PC-9 (cell line): ENCODE measurements around the gene AOC1. TPM values are rescaled to one million over a fixed set of nuclear protein-coding genes. Genes with fewer than 3 reads are reported as not detected.

ENCODE experiments used
- BruUV-seq: library from RNA; stranded (reverse); fragments of 400-500 nt; replicated peaks from 2 replicates; lab custom pipeline; 2021; lab: Mats Ljungman, UMichigan
- CTCF ChIA-PET: fragments of 300-600 bp; sonication (Branson Sonifier 250); formaldehyde crosslinking; loops from one replicate; lab custom pipeline; 2022; ENCODE audit warnings: antibody characterized with exemption; lab: Charles Lee
- POLR2A ChIA-PET: fragments of 300-600 bp; sonication (Branson Sonifier 250); formaldehyde crosslinking; loops from one replicate; lab custom pipeline; 2022; ENCODE audit warnings: antibody characterized with exemption; ENCODE audit not compliant: unreplicated experiment; lab: Charles Lee
- DNase-seq, 2 experiments: peaks; one replicate each; pipeline versions ENCODE4 v3.0.0 to v3.0.0-alpha.2; 2015 to 2022; ENCODE audit warnings: mixed read lengths in 1 of 2
- H2AFZ ChIP-seq: fragments of 200-600 bp; sonication (generic); 2 replicates; pipeline ENCODE4 v1.8.1; 2017; ENCODE audit warnings: antibody characterized with exemption
- H3F3A ChIP-seq: fragments of 200-600 bp; sonication (generic); 2 replicates; pipeline ENCODE4 v1.8.1; 2017; ENCODE audit warnings: antibody characterized with exemption, mild to moderate bottlenecking, low read depth; ENCODE audit not compliant: insufficient read depth
- H3K27ac ChIP-seq: fragments of 200-600 bp; sonication (generic); 2 replicates; pipeline ENCODE4 v1.6.1; 2016; ENCODE audit warnings: mixed run types
- H3K27me3 ChIP-seq: fragments of 200-600 bp; sonication (generic); 2 replicates; pipeline ENCODE4 v1.6.1; 2016; ENCODE audit warnings: low read depth, mixed run types; ENCODE audit not compliant: insufficient read depth
- H3K36me3 ChIP-seq: fragments of 200-600 bp; sonication (generic); 2 replicates; pipeline ENCODE4 v1.6.1; 2016; ENCODE audit warnings: low read depth, mixed run types
- H3K4me1 ChIP-seq: fragments of 200-600 bp; sonication (generic); replicated peaks from 2 replicates; pipeline ENCODE4 v1.6.1; 2016; ENCODE audit warnings: mixed run types; ENCODE audit not compliant: insufficient read depth
- H3K4me2 ChIP-seq: fragments of 200-600 bp; sonication (generic); 2 replicates; pipeline ENCODE4 v1.6.1; 2017; ENCODE audit warnings: mixed run types
- H3K4me3 ChIP-seq: fragments of 200-600 bp; sonication (generic); 2 replicates; pipeline ENCODE4 v1.6.1; 2016; ENCODE audit warnings: mixed run types
- H3K79me2 ChIP-seq: fragments of 200-600 bp; sonication (generic); 2 replicates; pipeline ENCODE4 v1.6.1; 2017; ENCODE audit warnings: low read depth, mixed run types
- H3K9me2 ChIP-seq: fragments of 200-600 bp; sonication (generic); 2 replicates; pipeline ENCODE4 v1.8.1; 2017; ENCODE audit warnings: mild to moderate bottlenecking; ENCODE audit not compliant: insufficient read depth
- H3K9me3 ChIP-seq: fragments of 200-600 bp; sonication (generic); 2 replicates; pipeline ENCODE4 v1.8.1; 2016; ENCODE audit warnings: low read depth; ENCODE audit not compliant: insufficient read depth
- H4K20me1 ChIP-seq: fragments of 200-600 bp; sonication (generic); 2 replicates; pipeline ENCODE4 v1.8.1; 2017; ENCODE audit not compliant: insufficient read depth
- EZH2 ChIP-seq: fragments of 200-600 bp; sonication (generic); IDR thresholded peaks from 2 replicates; pipeline ENCODE4 v1.8.0; 2017; ENCODE audit warnings: antibody characterized with exemption, low read depth
- intact Hi-C: fragments of 100-400 bp; cut with micrococcal nuclease; formaldehyde crosslinking; loops from one replicate; pipeline ENCODE4 v1.10.0; 2022; ENCODE audit not compliant: unreplicated experiment
- total RNA-seq: library from RNA; stranded (reverse); gene quantifications from 2 replicates; pipeline ENCODE4 v1.2.3, GENCODE V29; 2021
- TF ChIP-seq, protein P1 (sequence below): fragments of 200-600 bp; sonication (generic); conservative IDR thresholded peaks from 2 replicates; pipeline ENCODE4 v1.6.1; 2017; ENCODE audit warnings: mixed run types, antibody characterized with exemption, mild to moderate bottlenecking, moderate library complexity

AOC1 gene
- total RNA-seq, 1 experiment from 2014 or later = 11.4 TPM

DNA sequence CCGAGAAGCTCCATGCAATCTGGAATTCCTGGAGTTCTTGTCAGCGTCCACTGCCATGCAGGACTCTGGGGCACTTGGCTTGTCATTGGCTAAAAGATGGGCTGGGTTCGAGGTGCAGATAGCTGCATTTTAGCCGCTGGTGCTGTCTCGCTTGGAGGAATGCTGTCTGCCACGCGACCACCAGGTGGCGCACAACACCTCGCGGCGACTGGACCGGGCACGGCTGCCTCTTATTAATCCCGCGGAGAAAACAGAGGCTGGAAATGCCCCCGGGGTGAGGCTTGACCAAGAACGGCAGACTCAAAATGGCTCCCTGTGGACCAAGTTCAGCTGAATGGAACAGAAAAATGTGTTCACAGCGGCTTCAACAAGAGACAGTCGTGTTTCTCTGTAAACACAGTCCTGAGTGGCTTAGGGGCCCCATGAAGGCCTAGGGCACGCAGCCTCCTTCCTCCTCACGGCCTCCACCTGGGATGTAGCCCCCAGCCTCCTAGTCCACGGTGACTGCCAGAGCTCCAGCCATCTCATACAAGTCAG lies 46.2 kb downstream of the AOC1 start:
- no peak overlapping the region for H2AFZ ChIP-seq
- 0 out of 2 replicates have a peak, but pooled peaks cover 4% of the 10 kb centered on the region for H3K9me3 ChIP-seq
- no peaks in the 10 kb centered on the region for H4K20me1 ChIP-seq
- H3K9me2 ChIP-seq = no peaks in the 10 kb centered on the region
- H3F3A ChIP-seq = no peaks in the 10 kb centered on the region
- H3K4me1 ChIP-seq = no peaks in the 10 kb centered on the region
- no peak overlapping the region for H3K4me2 ChIP-seq
- DNase-seq = peak in 1 of 2 experiments; percentile 82
- no TSS peak for BruUV-seq
- ChIA-PET POLR2A (no interaction called here), CTCF (interaction anchor here (0.7 to 1.3 kb wide), 6 partner anchors 14 to 120 kb away, joined by 3 to 5 read pairs (median 4); no protein-coding TSS in a partner anchor)
- H3K4me3 ChIP-seq = no peak overlapping the region
- peaks cover 29% of the 10 kb centered on the region for H3K27me3 ChIP-seq
- H3K79me2 ChIP-seq = no peaks in the 10 kb centered on the region
- intact Hi-C loops = loop anchor here (1.0 to 2.0 kb wide), 7 partner anchors 21 to 274 kb away; no protein-coding TSS in a partner anchor
- H3K36me3 ChIP-seq = no peaks in the 10 kb centered on the region
- H3K27ac ChIP-seq = no peak overlapping the region
- TF ChIP-seq, protein P1, sequence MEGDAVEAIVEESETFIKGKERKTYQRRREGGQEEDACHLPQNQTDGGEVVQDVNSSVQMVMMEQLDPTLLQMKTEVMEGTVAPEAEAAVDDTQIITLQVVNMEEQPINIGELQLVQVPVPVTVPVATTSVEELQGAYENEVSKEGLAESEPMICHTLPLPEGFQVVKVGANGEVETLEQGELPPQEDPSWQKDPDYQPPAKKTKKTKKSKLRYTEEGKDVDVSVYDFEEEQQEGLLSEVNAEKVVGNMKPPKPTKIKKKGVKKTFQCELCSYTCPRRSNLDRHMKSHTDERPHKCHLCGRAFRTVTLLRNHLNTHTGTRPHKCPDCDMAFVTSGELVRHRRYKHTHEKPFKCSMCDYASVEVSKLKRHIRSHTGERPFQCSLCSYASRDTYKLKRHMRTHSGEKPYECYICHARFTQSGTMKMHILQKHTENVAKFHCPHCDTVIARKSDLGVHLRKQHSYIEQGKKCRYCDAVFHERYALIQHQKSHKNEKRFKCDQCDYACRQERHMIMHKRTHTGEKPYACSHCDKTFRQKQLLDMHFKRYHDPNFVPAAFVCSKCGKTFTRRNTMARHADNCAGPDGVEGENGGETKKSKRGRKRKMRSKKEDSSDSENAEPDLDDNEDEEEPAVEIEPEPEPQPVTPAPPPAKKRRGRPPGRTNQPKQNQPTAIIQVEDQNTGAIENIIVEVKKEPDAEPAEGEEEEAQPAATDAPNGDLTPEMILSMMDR = peak; percentile 95
- TF ChIP-seq EZH2 = no peak

DNA sequence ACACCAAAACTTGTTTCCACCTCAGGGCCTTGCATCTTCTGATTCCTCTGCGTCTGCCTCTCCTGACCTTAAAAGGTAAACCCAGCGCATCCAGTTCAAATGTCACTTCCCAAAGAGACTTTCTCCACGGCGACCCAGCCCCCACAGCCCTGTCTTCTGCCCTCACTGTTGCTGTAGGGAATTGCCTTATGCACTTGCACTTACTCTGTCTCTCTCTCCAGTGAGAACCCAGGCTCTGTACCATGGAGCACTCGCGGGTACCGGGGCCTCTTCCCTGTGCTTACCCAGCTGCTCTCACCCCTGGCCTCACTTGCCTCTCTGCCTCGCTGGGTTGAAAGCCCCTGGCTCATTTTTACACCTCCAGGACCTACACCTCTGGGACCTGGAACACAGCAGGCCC lies 48.4 kb downstream of the AOC1 start:
- BruUV-seq = no TSS peak
- Histone ChIP-seq H3K79me2 (no peaks in the 10 kb centered on the region), H3K4me2 (no peak overlapping the region), H3K27ac (no peak overlapping the region), H3K4me3 (no peak overlapping the region), H3K9me2 (no peaks in the 10 kb centered on the region), H3K36me3 (no peaks in the 10 kb centered on the region), H3K27me3 (peaks cover 49% of the 10 kb centered on the region), H3F3A (no peaks in the 10 kb centered on the region), H4K20me1 (no peaks in the 10 kb centered on the region), H3K9me3 (no peaks in the 10 kb centered on the region), H2AFZ (no peak overlapping the region), H3K4me1 (no peaks in the 10 kb centered on the region)
- no peak for TF ChIP-seq EZH2
- TF ChIP-seq, protein P1 = no peak
- POLR2A ChIA-PET = no interaction called here
- CTCF ChIA-PET = interaction anchor here (0.7 to 1.1 kb wide), 3 partner anchors 37 to 128 kb away, joined by 3 to 4 read pairs (median 4); partner anchors contain the start of gene ABCB8
- no peak for DNase-seq
- intact Hi-C loops = loop anchor here (2.0 to 5.0 kb wide), 3 partner anchors 42 to 127 kb away; partner anchors contain the start of gene ABCB8

DNA sequence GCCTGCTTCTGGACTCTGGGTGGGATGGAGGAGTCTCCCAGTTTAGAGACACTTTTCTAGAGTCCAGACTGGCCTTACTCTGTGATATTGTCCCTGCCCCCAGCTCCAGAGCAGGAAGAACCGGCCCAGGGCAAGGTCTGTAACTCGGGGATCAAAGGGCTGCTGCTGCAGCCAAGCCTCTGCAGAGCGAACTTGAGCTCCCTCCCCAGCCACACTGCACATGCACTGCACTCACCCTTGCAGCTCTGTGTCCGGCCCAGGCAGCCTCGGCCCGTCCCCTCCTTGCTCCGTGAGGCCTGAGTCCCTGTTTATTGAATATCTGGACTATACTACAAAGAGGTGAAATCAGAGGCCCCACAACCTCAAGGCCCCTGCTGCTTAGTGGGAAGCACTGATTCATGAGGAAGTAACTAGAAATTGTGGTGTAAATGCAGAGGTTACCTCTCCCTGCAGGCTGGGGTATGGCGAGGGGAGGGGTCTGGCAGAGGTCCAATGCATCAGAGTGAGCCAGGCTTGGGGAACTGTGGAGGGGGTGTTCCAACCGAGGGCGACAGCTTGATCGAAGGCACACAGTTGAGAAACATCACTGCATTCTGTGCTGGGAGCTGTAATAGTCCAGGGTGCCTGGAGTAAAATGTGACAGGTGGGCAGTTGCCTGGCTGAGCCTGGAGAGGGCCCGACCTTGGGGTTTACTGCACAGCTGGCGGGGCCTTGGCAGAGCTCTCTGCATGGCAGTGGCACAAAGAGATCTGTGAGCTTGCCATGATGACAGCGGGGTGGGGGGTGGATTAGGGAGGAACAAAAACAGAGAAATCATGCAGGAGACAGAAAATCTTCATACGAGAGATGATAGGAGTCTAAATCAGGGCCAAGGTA lies 49.1 kb downstream of the AOC1 start:
- no peaks in the 10 kb centered on the region for H3K79me2 ChIP-seq
- H4K20me1 ChIP-seq = no peaks in the 10 kb centered on the region
- DNase-seq = peak; percentile 58 to 76
- H3K4me1 ChIP-seq = no peaks in the 10 kb centered on the region
- CTCF ChIA-PET = interaction anchor here (0.6 to 1.4 kb wide), 6 partner anchors 11 to 268 kb away, joined by 3 to 5 read pairs (median 4); partner anchors contain the start of gene ABCB8
- H3F3A ChIP-seq = no peaks in the 10 kb centered on the region
- no peak overlapping the region for H3K4me2 ChIP-seq
- no peak overlapping the region for H3K27ac ChIP-seq
- H3K9me3 ChIP-seq = no peaks in the 10 kb centered on the region
- no TSS peak for BruUV-seq
- H3K9me2 ChIP-seq = no peaks in the 10 kb centered on the region
- H3K27me3 ChIP-seq = peaks cover 53% of the 10 kb centered on the region
- no peak overlapping the region for H2AFZ ChIP-seq
- intact Hi-C loops = loop anchor here (2.0 to 5.0 kb wide), 4 partner anchors 41 to 211 kb away; partner anchors contain the start of gene ABCB8
- TF ChIP-seq EZH2 = no peak
- TF ChIP-seq, protein P1 = no peak
- POLR2A ChIA-PET = no interaction called here
- no peak overlapping the region for H3K4me3 ChIP-seq
- no peaks in the 10 kb centered on the region for H3K36me3 ChIP-seq
